Nephron (organoid): ENCODE results near the gene DNMT1.

Experiments
- H3K27ac Mint-ChIP-seq, 3 experiments: 2 replicates each; pipeline ENCODE4 v1.8.0; 2020; ENCODE audit warnings: mixed read lengths in 3 of 3, mild to moderate bottlenecking in 2 of 3, moderate library complexity in 1 of 3
- H3K27me3 Mint-ChIP-seq: 2 replicates; pipeline ENCODE4 v1.8.0; 2021; ENCODE audit warnings: low read depth, mild to moderate bottlenecking, moderate library complexity, mixed read lengths
- H3K36me3 Mint-ChIP-seq: 2 replicates; pipeline ENCODE4 v1.8.0; 2020; ENCODE audit warnings: low read depth, mixed read lengths
- H3K4me1 Mint-ChIP-seq: 2 replicates; pipeline ENCODE4 v1.8.0; 2020; ENCODE audit warnings: mixed read lengths
- H3K4me3 Mint-ChIP-seq, 3 experiments: 2 replicates each; pipeline ENCODE4 v1.8.0; 2020; ENCODE audit warnings: mild to moderate bottlenecking in 3 of 3, mixed read lengths in 3 of 3, moderate library complexity in 2 of 3
- H3K9me3 Mint-ChIP-seq: 2 replicates; pipeline ENCODE4 v1.8.0; 2020; ENCODE audit warnings: mixed read lengths
- TF ChIP-seq, protein P1 (sequence below), 3 experiments: fragments of 200-600 bp; sonication (generic); IDR thresholded peaks; one replicate each; pipeline ENCODE4 v1.5.0; 2021; ENCODE audit warnings: antibody characterized with exemption in 3 of 3; ENCODE audit not compliant: unreplicated experiment in 3 of 3

Gene DNMT1

DNA sequence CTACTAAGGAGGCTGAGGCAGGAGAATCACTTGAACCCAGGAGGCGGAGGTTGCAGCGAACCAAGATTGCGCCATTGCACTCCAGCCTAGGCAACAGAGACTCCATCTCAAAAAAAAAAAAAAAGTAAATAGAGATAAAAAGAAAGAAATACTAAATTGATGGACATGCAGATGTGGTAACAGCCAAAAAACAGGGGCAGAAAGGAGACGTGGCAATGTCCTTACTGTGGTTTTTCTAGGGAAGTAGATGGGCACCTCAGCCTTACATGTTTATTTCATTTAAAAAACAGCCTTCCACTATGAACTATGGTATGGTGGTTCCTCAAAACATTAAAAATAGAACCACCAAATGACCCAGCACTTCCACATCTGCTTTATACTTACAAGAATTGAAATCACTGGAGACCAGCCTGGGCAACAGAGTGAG lies 68.5 kb downstream of the DNMT1 start:
- H3K4me1 Mint-ChIP-seq, result no peaks in the 10 kb centered on the region
- peaks cover 3% of the 10 kb centered on the region for H3K27me3 Mint-ChIP-seq
- TF ChIP-seq, protein P1, sequence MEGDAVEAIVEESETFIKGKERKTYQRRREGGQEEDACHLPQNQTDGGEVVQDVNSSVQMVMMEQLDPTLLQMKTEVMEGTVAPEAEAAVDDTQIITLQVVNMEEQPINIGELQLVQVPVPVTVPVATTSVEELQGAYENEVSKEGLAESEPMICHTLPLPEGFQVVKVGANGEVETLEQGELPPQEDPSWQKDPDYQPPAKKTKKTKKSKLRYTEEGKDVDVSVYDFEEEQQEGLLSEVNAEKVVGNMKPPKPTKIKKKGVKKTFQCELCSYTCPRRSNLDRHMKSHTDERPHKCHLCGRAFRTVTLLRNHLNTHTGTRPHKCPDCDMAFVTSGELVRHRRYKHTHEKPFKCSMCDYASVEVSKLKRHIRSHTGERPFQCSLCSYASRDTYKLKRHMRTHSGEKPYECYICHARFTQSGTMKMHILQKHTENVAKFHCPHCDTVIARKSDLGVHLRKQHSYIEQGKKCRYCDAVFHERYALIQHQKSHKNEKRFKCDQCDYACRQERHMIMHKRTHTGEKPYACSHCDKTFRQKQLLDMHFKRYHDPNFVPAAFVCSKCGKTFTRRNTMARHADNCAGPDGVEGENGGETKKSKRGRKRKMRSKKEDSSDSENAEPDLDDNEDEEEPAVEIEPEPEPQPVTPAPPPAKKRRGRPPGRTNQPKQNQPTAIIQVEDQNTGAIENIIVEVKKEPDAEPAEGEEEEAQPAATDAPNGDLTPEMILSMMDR (IDR thresholded peaks at IDR 0.05; ENCODE audit: unreplicated experiment in 3 of 3), result no peak
- H3K27ac Mint-ChIP-seq, result no peak overlapping the region
- H3K9me3 Mint-ChIP-seq, result no peaks in the 10 kb centered on the region
- no peak overlapping the region for H3K4me3 Mint-ChIP-seq
- peaks cover 19% of the 10 kb centered on the region for H3K36me3 Mint-ChIP-seq

DNA sequence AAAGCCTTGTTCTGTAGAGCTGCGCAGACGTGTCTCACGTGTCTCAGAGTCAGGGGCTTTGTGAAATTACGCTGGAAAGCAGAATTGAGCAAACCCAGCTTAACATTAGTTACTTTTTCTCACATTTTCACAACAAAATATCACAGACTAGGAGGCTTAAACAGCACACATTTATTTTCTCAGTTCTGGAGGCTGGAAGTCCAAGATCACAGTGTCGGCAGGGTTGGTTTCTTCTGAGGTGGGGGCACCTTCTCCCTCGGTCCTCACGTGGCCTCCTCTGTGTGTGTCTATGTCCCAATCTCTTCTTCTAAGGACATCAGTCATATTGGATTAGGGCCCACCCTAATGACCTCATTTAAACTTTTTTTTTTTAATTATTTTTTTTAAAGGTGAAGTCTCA lies 70.3 kb downstream of the DNMT1 start:
- TF ChIP-seq, protein P1 (IDR thresholded peaks at IDR 0.05; ENCODE audit: unreplicated experiment in 3 of 3), result no peak
- no peaks in the 10 kb centered on the region for H3K9me3 Mint-ChIP-seq
- peaks cover 14% of the 10 kb centered on the region for H3K36me3 Mint-ChIP-seq
- peaks cover 11% of the 10 kb centered on the region for H3K4me1 Mint-ChIP-seq
- no peak overlapping the region for H3K4me3 Mint-ChIP-seq
- H3K27me3 Mint-ChIP-seq, result peaks cover 3% of the 10 kb centered on the region
- H3K27ac Mint-ChIP-seq, result no peak overlapping the region

DNA sequence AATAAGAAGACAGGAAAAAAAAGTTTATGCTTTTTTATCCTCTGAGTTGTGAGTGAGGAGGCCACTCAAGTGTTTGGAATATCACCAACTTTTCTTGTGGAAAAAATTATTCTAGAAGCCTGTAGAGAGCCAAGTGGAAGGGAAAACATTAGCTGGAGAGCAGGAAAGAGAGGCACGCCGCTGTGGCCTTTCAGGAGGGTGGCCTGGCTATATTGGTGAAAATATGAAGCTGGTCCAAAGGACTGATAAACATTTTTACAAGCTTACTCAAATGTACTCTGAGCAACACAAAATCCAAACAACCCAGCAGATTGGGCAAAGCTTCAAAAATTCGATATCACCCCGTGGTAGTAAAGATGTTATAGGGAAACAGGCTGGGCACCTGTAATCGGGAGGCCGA lies 72.7 kb downstream of the DNMT1 start:
- Mint-ChIP-seq H3K9me3 (no peaks in the 10 kb centered on the region), H3K27me3 (peaks cover 3% of the 10 kb centered on the region), H3K4me1 (peaks cover 11% of the 10 kb centered on the region), H3K27ac (peak overlapping the region in 2 of 3 experiments; percentile 37 to 79), H3K4me3 (no peak overlapping the region), H3K36me3 (peaks cover 13% of the 10 kb centered on the region)
- TF ChIP-seq, protein P1 (IDR thresholded peaks at IDR 0.05; ENCODE audit: unreplicated experiment in 3 of 3), result no peak

DNA sequence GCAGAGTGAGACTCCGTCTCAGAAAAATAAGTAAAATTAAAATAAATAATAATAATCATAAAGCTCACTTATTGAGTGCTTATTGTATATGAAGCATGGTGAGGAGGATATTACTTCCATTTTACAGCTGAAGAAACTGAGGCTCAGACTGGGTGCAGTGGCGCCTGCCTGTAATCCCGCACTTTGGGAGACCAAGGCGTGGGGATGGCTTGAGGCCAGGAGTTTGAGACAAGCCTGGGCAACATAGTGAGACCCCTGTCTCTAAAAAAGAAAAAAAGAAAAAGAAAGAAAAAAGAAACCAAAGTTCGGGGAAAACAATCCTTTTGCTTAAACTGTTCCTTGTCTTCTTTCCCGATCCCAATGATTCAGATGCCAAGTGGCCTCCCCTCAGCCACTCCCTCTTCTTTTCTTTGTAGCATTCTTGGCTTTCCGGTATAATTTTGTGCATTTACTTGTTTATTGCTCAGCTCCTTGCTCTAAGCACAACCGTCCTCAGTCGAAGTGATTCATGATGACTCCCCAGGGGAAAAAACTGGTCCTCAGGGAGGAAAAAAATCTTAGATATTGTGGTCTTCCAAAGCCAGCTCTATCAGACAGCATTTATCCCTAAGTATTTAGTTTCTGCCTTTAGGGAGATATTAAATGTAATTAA lies 74.1 kb downstream of the DNMT1 start:
- Mint-ChIP-seq H3K27me3 (peaks cover 3% of the 10 kb centered on the region), H3K36me3 (peaks cover 14% of the 10 kb centered on the region), H3K27ac (peak overlapping the region in 2 of 3 experiments; percentile 63 to 78), H3K9me3 (no peaks in the 10 kb centered on the region), H3K4me3 (peak overlapping the region; percentile 61 to 84 (median 80)), H3K4me1 (peaks cover 11% of the 10 kb centered on the region)
- TF ChIP-seq, protein P1 (IDR thresholded peaks at IDR 0.05; ENCODE audit: unreplicated experiment in 3 of 3), result no peak

DNA sequence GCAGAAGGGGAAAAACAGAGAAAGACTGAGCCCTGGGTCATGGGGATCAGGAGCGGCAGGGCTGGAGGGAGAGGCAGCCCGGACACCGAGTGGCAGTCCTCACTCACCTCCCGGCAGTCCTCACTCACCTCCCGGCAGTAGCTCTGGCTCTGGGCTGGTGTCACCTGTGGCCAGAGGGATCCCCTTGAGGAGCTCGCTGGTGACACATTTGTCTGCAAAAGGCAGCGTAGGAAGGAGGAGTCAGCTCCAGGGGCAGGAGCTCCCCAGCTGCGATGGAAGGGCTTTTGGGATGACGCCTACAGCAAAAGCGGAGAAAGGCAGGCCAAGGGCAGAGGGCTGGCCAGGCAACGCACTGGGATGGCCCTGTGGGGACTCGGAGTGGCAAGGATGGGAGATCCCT lies 75.8 kb downstream of the DNMT1 start:
- Mint-ChIP-seq H3K4me1 (peaks cover 11% of the 10 kb centered on the region), H3K27ac (peak overlapping the region; percentile 80 to 91 (median 89)), H3K4me3 (peak overlapping the region; percentile 97 to 98 (median 97)), H3K36me3 (peaks cover 9% of the 10 kb centered on the region), H3K9me3 (no peaks in the 10 kb centered on the region), H3K27me3 (peaks cover 3% of the 10 kb centered on the region)
- TF ChIP-seq, protein P1 (IDR thresholded peaks at IDR 0.05; ENCODE audit: unreplicated experiment in 3 of 3), result no peak
